Stimulated activated CD8-positive, alpha-beta memory T cell treated with anti-CD3 and anti-CD28 coated beads, Interleukin-2, amount 100 ng/mL, for 1 hour (primary cell): ENCODE data around the gene LCMT1.
"Not testable (repeated sequence)": the region's sequence is repeated elsewhere in the genome, so short reads cannot be mapped to it uniquely, and the experiment has no call there.

Source experiments
- DNase-seq, 2 donors: peaks; one replicate each; pipeline ENCODE4 v3.0.0-alpha.2; 2020; ENCODE audit warnings: low read depth in 2 of 2

Gene LCMT1

DNA sequence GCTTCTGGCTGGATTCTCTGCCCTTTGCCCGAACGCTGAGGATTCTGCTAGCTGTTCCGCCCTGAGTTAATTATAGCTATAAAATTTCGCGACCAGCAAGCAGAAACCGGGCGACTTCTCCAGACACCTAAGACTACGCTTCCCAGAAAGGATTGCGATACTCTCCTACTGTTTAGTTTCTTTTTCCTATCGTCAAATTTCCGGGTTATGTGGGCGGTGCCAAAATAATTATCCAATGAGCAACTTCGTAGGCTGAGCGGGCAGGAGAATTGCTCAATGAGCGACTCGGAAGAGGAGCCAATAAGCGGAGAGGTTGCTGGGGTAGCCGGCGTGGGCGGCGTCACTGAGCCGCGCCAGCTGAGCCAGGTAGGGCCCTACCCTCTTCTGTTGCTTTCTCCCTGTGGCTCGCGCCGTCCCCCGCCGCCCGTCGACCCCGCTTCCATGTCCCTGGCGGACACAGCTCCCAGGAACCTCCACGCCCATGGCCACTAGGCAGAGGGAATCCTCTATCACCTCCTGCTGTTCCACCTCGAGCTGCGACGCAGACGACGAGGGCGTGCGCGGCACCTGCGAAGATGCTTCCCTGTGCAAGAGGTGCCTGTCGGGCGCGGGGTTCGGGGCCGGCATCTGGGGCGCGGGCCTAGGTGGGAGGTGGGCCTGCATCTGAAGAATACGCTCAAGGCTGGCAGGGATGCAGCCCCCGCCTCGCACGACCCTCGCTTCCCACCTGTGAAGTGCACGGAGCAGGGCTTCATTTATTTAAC, at the start of gene LCMT1:
Gene LCMT1 (plus strand): TSS at position 340 of the 764 bp plus-strand sequence. CDS start 142 bp downstream, at position 482.
- peak; percentile 70 to 78 for DNase-seq

DNA sequence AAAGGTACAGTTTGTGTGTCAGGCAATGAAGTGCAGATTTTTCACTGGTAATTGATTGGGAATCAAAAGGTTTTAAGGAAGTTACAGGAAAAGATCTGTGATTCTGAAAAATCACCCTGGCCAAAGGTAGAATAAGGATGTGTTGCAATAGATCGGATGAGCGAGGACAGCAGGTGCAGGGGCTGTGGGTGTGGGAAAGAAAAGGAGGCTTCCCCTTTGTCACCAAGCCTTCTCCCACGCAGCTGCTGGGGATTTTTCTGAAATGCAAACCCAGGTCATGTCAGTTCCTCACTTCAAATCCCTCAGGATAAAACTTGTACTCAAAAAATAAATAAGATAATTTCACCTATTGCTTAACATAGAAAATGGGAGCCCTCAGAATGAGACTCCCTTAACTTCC, 48.4 kb upstream of the LCMT1 start:
- no peak for DNase-seq

DNA sequence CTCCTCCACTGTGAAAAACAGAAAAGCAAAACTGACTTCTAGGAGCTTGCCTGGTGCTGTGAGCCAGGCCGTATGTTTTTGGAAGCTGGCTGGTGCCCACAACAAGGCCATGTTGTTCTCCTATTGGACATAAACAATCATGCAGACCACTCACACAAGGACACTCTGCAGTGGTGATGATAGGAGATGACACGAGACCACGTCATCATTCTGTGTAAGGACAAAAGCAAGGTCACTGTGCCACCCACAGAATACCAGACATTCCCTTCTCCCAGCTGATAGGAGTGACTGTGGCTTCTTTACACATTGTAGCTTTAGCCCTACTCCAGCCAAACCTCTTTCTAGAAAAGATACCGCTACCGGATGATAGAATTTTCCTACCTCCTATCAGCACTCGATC, 47.7 kb upstream of the LCMT1 start:
- DNase-seq: no peak

DNA sequence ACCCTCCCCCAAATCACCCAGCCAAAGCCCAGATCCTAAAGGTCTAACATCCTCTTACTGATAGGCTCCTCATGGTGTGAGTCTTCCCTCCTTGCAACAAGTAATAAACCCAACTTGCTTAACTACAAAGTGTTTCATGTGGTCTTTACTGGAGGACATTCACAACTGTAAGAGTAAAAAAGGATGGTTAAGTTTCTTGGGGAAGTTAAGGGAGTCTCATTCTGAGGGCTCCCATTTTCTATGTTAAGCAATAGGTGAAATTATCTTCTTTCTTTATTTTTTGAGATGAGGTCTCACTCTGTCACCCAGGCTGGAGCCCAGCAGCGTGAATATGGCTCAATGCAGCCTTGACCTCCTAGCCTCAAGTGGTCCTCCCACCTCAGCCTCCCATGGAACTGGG, 47.3 kb upstream of the LCMT1 start:
- DNase-seq: not testable (repeated sequence)

DNA sequence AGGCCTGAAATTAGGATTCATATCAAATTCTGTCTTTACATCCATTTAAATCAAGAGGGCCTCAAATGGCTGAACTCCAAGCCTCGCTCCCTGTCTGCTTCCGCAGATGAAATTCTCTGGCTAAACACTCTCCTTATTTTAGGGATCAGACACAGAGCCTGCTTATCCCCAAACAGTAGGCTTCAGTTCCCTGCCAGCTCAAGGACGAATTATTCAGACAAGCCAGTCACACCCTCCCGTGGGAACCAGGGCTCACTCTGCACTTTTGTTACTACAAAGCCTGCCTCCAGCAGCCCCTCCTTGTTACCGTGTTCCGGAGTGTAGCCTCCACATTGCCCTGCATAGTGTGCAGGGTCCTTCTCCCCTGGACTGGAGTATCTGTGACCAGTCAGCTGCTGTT, 46.6 kb upstream of the LCMT1 start:
- DNase-seq: no peak

DNA sequence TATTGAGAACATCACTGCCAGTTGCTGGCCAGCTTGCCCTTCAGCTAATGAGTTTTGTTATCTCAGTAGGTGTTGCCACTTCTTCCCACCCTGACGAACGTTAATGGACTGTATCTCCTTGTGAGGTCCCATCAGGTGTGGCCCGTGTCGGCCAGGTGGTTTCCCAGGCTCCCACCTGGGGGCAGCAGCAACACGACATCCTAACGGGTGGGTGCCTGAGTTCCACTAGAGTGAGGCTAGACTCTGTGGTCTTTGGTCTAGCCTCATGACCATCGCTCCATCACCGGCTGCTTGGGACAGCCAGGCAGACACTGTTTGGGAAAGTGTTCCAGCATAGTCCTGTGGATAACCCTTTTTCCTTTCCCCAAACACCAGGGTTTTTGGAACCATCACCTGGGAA, 45.6 kb upstream of the LCMT1 start:
- DNase-seq: no peak

DNA sequence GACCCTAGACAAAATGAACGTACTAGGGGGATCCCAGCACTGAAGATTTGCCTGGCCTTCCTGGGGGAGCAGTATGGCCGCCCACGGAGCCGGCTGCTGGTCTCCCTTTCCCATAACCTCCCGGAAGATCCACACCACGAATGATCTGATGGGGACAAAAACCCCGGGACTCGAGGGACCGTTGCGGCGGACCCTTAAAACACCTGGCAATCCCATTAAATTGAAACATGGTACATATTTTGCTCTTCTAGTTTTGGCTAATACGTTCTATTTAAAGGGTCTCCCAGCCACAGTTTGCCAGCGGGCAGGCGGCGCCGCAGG, 45.2 kb upstream of the LCMT1 start:
- DNase-seq: no peak

DNA sequence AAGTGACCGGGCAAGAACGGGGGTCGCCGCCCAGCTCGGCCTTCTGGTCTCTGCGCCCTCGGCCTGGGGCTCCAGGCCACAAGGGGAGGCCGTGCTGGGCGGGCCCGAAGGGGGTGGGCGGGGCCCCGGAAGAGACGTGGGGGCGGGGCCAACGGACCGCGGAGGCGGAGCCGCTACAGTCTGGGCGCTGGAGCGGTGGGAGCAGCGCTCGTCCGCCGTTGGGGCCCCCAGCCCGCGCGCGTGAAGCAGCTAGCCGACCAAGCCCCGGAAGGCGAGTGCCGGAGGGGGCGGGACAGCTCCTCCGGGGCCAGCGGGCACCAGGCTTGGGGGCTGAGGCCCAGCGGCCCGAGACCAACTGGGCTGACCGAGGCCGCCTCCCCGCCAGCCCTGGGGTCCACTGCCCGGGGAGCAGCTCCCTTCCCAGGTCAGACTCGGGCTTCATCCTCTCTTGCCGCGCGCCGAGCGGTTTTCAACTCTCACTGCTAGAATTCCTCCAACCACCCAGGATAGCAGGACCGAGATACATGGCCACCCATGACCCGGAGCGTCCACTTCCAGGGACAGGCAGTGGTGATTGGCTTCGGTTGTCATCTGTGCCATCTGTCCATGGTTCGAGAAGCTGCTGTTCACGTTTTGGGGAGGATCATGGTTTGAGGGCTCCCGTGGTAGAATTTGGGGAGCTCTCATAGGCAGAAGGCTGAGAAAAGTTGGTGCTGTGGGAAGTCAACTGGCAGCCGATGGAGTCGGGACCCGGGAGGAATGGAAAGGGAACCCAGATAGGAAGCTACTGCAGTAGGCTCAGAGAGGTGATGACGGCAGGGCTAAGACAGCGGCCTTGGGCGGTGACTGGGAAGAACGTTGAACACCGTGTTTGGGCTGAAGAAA, 44.6 kb upstream of the LCMT1 start:
- peak; percentile 67 to 75 for DNase-seq

DNA sequence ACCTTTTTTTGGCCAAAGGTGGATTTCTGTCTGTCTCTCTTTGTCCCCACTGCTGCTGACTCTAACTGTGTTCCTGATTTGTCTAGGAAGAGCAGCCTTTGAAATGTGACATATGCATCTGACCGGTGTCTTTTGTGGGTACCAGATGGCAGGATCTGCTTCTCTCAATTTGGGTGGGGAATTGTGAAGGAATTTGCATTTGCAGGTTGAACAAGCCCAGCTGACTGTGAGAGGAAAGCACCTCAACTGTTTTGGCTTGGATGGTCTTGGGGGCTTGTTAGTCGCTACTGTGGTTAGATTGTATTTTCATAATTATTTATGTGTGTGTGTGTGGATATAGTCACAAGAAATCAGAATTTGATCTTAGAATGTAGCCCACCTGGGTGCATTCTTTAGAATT, 37.7 kb upstream of the LCMT1 start:
- DNase-seq: no peak

DNA sequence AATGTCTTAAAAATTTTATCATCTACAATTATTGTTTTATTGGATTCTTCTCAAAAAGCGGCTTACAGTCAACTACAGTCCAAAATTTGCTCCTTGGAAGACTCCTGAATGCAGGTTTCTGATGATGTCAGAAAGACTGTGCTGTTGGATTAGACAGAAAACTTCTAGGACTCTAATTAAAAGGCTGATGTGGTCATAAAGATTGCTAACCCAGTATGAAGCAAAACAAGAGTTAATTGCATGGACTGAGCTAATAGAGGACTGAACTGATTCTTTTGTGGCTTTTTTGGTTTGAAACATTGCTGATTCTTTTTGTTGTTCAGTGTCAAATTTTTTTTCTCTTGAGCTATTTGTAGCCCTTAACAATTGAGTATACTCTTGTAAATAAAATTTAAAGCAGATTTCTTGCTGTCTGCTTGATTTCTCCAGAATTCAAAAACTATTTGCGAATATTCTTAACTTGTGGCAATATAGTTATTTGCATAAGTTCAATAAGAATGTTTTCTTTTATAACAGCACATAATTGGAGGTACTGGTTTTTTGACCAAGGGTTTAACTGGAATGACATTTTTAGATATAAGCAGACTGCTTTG, 33.1 kb upstream of the LCMT1 start:
- no peak for DNase-seq

DNA sequence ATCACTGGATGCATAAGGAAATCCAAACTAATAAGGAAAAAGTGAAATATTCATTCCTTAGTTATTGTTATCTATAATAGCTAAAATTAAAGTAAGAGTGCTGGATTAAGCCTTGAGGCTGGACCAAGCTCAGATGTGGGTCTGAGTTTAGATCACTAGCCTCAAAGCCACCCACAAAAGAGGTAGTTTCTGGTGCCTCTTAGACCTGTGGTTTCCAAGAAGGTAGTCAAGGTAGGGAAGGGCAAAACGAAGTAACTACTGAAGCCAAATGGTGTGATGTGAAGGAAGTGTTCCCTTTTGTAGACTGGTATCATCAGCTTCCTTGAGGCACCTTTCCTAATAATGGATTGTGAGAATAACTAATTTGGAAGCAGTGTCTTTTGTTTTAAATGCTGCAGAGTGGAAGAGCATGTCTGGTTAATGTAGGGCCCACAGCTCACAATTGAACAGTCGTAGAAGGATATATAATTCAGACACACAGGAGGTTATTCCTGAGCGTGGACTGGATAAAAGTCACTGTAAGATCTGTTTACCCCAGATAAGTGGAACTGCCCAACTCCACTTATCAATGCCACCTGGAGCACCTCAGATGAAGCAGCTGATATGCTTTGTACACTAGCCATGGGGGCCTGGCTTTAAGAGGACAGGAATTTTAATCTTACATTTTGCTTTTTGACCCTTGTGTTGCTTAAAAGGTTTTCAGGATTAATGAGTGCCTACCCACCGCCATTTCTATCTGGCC, 31.7 kb upstream of the LCMT1 start:
- no peak for DNase-seq

DNA sequence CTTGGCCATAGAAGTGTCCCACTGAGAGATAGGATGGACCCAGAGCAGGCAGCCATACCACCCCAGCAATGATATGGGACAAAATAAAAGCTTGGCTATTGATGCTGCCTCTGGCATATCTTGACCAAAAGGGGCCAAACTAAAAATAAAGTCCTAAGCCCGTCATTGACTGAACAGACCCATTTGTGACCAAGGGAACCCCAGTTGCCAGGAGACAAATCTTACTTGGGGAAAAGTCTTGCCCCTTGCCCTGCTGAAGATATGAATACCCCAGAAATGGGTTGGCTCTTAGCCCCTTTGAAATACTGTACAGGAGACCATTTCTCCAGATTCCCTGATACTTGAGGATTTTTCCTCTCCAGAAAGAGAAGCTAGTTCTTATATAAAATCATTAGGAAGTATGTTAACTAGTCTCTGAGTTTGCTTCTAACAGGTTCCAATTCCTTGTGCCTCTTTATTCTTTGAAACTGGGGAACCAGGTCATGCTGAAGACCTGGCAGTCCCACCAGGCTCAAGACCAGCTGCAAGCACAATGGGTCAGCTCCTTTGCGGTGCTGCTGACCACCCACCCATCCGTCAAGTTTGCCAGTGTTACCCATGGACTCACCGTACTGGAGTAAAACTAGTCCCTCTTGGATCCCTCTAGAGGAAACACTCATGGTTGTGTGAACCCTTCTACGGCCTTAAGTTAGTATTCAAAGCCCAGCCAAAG, 31.0 kb upstream of the LCMT1 start:
- no peak for DNase-seq

DNA sequence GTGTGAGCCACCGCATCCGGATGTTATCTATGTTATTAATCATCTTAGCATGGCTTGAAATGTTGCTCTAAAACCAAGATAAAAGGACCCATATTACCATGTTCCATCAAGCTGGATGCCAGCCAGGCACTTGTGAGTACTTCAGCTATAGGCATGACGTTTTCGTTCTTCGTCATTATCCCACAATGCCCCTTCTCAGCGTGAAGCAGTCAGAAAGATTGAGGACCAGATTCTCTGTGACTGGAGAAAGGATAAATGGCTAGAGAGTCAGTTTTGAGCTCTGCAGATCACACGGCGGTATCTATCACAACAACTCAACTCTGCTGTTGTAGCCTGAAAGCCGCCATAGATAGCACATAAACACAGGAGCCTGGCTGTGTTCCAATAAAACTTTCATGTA, 29.8 kb upstream of the LCMT1 start:
- no peak for DNase-seq

DNA sequence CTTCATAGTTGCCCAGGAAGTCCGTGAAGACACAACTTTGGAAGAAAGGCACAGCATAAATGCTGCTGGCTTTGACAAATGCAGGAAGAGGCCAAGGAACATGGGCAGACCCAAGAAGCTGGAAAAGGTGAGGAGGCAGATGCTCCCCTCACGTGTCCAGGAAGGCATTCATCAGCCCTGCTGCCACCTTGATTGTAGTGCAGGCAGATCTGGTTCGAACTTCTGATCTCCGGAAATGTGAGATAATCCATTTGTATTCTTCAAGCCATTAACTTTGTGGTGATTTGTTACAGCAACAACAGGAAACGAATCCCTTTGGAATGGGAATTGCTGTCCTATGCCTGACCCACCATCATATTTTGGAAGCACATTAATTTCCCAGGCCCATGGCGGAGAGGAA, 28.5 kb upstream of the LCMT1 start:
- no peak for DNase-seq

DNA sequence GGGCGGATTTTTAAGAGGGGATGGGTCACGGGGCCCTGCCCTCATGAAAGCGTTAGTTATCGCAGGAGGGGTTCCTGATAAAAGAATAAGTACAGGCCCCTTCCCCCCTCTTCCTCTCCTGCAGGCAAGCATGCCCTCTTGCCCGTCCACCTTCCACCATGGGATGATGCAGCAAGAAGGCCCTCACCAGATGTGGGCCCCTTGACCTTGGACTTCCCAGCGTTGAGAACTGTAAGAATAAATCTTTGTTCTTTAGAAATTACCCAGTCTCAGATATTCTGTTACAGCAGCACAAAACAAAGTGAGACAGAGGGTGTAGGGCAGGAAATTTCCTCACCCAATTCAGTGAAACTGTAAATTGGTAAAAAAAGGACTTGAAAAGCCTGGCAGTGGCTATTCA, 27.8 kb upstream of the LCMT1 start:
- DNase-seq: no peak

DNA sequence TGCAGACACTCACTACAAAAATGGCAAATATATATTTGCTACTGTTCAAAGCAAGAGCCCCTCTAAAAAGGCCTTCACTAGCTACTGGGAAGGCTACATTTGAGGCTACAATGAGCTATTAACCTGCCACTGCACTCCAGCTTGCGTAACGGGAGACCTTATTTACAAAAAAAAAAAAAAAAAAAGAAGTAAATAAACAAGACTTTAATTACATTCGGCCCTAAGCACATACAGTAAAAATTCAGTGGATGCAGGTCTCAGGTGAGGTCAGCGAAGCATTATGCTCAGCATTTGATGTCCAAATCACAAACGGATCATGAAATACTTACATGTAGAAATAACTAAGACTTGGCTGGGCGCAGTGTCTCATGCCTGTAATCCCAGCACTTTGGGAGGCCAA, 26.7 kb upstream of the LCMT1 start:
- DNase-seq: no peak

DNA sequence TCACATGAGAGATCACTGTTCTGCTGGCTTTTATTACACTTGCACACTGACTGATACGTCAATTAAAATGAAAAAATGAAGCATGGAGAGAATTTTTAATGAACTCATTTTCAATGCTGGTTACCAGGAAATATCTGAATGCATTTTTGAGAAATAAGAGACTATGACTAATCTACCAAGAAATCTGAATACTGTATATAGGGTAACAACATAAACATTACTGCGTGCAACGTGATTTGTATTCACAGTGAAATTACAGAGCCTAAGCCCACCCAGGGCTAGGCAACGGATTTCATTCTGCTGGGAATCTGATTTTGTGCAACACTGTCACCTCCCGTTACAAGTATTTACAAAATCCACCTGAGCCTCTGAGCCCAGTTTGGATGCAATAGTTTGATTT, 23.8 kb upstream of the LCMT1 start:
- no peak for DNase-seq

DNA sequence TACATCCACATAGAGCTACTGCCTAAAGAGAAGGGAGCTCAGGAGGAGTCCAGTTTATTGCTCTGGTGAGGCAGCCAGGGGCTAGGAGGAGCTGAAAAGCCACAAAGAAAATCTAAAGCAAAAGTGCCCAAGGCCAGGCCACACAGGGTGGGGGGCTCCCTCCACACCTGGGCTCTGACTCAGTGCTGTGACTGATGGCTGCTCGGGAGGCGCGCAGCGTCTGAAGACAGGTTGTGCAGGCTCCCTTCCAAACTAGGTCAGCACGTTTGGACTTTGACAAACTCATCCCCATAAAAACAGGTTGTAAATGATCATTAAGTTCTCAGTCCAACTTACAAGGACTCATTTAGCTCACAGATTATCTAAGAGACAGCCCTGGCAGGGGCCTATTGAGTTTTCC, 22.2 kb upstream of the LCMT1 start:
- no peak for DNase-seq

DNA sequence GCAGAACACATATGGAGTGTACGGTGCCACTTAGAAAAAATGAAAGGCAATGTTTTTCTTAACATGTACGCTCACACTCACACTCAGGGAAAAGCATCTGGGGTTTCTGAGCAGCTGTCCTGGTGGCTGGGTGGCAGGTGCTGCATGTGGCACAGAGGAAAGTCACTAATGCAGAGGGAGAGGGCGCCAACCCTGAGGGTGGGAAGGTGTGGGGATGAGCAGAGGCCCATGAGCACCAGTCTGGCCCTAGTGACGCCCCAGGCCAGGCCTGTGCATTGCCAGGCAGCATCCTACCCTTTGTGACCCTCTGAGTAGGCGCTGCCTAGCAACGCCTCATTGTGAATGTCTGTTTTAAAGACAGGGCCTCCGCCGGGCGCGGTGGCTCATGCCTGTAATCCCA, 19.1 kb upstream of the LCMT1 start:
- no peak for DNase-seq

DNA sequence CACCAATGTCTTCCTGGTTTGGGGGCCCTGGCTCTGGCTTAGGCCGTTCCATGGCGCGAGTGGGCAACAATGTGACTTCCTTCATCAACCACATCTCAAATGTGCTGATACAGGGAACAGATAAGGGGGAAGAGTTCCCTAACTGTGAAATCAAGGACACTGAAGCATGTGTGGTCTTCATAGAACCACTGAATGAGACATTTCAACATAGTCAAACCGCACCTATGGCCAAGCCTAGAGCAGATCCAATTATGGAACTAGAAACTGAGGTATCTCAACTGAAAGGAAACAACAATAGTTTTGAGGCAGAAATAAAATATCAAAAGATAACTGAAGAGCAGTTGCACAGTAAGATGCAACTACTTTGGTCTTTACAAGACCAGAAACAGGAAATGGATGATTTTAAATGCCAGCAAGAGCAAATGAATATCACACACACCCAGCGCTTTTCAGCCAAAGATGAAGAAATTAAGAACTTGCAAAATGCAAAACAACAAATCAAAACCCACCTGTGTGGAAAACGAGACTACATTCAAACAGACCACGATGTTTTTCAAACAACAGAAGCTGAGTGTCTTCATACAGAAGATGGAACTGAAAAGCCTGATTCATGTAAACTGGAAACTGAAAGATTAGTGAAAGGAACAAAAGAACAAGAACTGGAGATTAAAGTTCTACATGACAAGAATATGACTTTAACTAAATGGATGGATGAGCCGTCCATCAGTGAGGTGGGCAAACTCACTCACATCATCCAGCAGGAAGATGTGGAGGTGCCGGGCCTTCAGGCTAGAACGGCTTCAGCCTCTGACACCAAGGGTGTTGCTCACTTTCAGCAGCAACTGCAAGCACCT, 18.1 kb upstream of the LCMT1 start:
- DNase-seq: no peak

DNA sequence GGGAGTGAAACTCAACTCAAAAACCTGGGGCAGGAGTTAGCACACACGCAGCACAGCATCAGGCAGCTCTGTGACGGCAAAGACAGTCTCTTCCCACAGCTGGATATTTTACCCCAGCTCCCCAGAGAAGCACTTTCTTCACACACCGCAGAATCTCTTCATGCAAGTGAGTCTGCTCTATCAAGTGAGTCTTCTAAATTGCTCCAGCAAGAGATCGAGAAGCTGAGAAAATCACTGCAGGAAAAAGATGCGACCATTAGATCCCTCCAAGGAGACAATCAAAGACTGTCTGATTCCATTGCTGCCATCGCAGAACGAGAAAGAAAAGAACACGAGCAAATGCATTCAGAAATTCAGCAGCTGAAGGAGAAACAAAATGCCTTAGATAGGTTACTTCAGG, 16.9 kb upstream of the LCMT1 start:
- DNase-seq: no peak
